Measurements from ENCODE around the gene ITPR1.

GRCh38 chr3:4492208-4493013 lies 737 bp upstream of the ITPR1 start:
- no peak for TF ChIP-seq CTCF (IDR thresholded peaks at IDR 0.05)
- TF ChIP-seq, protein P1, sequence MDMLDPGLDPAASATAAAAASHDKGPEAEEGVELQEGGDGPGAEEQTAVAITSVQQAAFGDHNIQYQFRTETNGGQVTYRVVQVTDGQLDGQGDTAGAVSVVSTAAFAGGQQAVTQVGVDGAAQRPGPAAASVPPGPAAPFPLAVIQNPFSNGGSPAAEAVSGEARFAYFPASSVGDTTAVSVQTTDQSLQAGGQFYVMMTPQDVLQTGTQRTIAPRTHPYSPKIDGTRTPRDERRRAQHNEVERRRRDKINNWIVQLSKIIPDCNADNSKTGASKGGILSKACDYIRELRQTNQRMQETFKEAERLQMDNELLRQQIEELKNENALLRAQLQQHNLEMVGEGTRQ (IDR thresholded peaks at IDR 0.05): no peak
